GM21737 (cell line): Measurements from ENCODE around the gene SEMA5A.

Experiments
- ATAC-seq: cut with Tn5 transposase; IDR thresholded peaks from one replicate; pipeline ENCODE4 v1.9.1; 2021; ENCODE audit warnings: mild to moderate bottlenecking, moderate library complexity; ENCODE audit not compliant: unreplicated experiment

Gene SEMA5A

GRCh38 chr5:9188131-9188530 is 357.7 kb downstream of the SEMA5A start:
- ATAC-seq = no peak

GRCh38 chr5:9187614-9188013 is 358.3 kb downstream of the SEMA5A start:
- no peak for ATAC-seq

- ATAC-seq = no peak
Measured at GRCh38 chr5:9186069-9186468, 359.8 kb downstream of the SEMA5A start.

GRCh38 chr5:9183992-9184391 is 361.9 kb downstream of the SEMA5A start:
- no peak for ATAC-seq

- no peak for ATAC-seq
Measured at GRCh38 chr5:9182899-9183695, 362.8 kb downstream of the SEMA5A start.

- ATAC-seq = no peak
Measured at GRCh38 chr5:9176641-9177040, 369.2 kb downstream of the SEMA5A start.

GRCh38 chr5:9174446-9174845 is 371.4 kb downstream of the SEMA5A start:
- ATAC-seq = no peak

- ATAC-seq = no peak
Measured at GRCh38 chr5:9173281-9174048, 372.4 kb downstream of the SEMA5A start.

GRCh38 chr5:9170026-9170425 is 375.8 kb downstream of the SEMA5A start:
- no peak for ATAC-seq

- ATAC-seq = no peak
Measured at GRCh38 chr5:9169557-9169902, 376.3 kb downstream of the SEMA5A start.

GRCh38 chr5:9168791-9169556 is 376.9 kb downstream of the SEMA5A start:
- no peak for ATAC-seq

GRCh38 chr5:9166202-9167112 is 379.4 kb downstream of the SEMA5A start:
- ATAC-seq = no peak

- no peak for ATAC-seq
Measured at GRCh38 chr5:9165546-9165945, 380.3 kb downstream of the SEMA5A start.

- ATAC-seq = no peak
Measured at GRCh38 chr5:9160747-9161146, 385.1 kb downstream of the SEMA5A start.

- ATAC-seq = no peak
Measured at GRCh38 chr5:9157811-9158210, 388.1 kb downstream of the SEMA5A start.

- no peak for ATAC-seq
Measured at GRCh38 chr5:9157020-9157419, 388.9 kb downstream of the SEMA5A start.

- no peak for ATAC-seq
Measured at GRCh38 chr5:9156282-9156681, 389.6 kb downstream of the SEMA5A start.

- ATAC-seq = no peak
Measured at GRCh38 chr5:9151684-9152427, 394.0 kb downstream of the SEMA5A start.

- ATAC-seq = no peak
Measured at GRCh38 chr5:9149988-9150387, 395.9 kb downstream of the SEMA5A start.

GRCh38 chr5:9148242-9148641 is 397.6 kb downstream of the SEMA5A start:
- no peak for ATAC-seq
